HG03066 (cell line): Measurements from ENCODE around the gene SLC12A9.
"Not testable (repeated sequence)": the region's sequence is repeated elsewhere in the genome, so short reads cannot be mapped to it uniquely, and the experiment has no call there.

Experiments
- ATAC-seq: cut with Tn5 transposase; IDR thresholded peaks from one replicate; pipeline ENCODE4 v1.9.1; 2021; ENCODE audit warnings: low read depth; ENCODE audit not compliant: unreplicated experiment

The SLC12A9 gene

DNA sequence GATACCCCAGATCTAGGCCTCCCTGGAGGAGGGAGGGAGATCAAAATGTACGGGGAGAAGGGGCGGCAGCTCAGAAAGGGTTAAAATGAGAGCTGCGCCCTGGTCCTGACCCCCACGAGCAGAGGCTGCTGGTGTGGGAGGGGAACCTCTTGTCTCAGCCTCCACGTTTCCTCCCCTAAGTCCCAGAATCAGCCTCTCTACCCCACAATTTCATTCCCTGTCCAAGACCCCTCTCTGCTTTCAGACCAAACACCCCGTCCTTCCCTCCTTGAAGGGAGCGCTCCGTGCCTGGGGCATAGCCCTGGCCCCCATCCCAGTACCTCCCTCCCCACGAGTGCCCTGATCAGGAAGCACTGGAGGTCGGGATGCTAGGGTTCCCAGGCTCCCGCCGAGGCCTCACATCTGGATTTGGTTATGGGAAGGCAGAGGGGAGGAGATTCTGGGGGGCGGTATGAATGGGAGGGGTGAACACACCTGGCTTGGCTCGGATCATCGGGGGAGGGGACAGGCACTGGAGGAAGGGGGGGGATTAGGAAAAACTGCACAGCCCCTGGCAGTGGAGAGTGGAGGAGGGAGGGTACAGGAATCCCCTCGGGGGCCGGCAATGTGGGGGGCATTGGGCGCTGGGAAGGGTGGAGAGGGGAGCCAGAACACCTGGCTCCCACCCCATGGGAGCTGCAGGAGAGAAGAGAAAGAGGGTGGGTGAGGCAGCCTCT, 27.9 kb upstream of the SLC12A9 start:
- no peak for ATAC-seq

- ATAC-seq = no peak
Observed at GRCh38 chr7:100825215-100825671, 27.3 kb upstream of the SLC12A9 start.

- ATAC-seq = no peak
Observed at GRCh38 chr7:100825751-100826513, 26.6 kb upstream of the SLC12A9 start.

DNA sequence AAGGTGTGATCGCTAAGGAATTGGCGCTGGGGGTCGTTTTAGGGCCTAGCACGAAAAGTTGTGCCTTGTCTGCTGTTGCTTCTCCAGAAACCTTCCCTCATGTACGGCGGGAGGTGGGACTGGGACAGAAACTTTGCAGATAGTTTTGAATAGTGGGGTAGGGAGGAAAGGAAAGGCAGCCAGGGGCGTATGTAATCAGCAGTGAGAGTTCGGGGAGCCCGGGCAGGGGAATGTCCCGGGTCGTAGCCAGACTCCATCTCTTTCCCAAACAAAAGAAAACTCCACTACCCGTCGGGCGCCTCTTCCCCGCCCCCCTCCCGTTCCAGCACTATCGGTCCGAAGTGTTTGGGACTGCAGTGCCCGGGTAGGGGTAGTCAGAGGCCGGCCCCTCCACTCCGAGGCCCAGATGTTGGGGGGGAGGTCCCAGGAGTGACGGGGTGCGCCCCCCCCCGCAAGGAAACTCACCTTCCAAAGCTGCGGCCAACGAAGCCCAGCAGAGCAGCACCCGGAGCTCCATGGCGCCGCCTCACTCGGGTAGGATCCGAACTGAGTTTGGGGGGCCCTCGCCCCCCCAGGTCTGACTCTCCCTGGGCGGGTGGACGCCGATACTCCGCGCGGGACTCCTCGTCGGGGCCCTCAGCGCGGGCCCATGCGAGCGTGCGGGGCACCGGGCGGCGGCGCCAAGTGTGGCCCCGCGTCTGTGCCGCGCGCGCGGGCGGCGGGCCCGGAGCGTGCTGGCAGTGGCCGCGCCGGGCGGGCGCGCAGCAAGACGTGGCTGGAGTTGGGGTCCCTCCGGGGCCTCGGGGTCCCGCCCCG, 25.8 kb upstream of the SLC12A9 start:
- ATAC-seq = no peak

- ATAC-seq = no peak
Observed at GRCh38 chr7:100827330-100828226, 24.9 kb upstream of the SLC12A9 start, which contains the start of gene EPHB4. Gene EPHB4, minus strand, starts transcription at chr7:100827523. Its CDS starts 493 bp downstream, at chr7:100827030.

DNA sequence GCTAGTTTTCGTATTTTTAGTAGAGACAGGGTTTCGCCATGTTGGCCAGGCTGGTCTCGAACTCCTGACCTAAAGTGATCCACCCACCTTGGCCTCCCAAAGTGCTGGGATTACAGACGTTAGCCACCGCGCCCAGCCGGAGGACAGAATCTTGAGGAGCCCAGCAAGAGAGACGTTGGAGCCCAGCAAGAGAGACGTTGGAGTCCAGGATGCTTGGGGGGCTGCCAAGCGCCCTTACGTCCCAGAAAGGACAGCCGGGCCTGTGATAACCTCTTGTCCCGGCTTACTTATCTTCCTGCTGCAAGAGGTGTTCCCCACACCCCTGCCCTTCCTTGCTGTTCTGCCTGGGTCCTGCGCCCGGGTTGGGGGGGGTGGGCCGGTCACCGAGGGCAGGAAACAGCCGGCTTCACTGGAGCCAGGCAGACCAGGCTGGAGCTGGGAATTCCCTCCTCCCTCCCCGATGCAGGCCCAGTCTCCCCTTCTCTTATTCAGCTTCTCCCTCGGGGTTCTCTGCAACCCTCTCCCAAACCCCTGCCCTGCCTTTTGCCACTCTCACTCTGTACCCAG, 23.3 kb upstream of the SLC12A9 start:
- no peak for ATAC-seq

- no peak for ATAC-seq
Observed at GRCh38 chr7:100830396-100830795, 22.1 kb upstream of the SLC12A9 start.

- no peak for ATAC-seq
Observed at GRCh38 chr7:100832281-100832633, 20.3 kb upstream of the SLC12A9 start.

DNA sequence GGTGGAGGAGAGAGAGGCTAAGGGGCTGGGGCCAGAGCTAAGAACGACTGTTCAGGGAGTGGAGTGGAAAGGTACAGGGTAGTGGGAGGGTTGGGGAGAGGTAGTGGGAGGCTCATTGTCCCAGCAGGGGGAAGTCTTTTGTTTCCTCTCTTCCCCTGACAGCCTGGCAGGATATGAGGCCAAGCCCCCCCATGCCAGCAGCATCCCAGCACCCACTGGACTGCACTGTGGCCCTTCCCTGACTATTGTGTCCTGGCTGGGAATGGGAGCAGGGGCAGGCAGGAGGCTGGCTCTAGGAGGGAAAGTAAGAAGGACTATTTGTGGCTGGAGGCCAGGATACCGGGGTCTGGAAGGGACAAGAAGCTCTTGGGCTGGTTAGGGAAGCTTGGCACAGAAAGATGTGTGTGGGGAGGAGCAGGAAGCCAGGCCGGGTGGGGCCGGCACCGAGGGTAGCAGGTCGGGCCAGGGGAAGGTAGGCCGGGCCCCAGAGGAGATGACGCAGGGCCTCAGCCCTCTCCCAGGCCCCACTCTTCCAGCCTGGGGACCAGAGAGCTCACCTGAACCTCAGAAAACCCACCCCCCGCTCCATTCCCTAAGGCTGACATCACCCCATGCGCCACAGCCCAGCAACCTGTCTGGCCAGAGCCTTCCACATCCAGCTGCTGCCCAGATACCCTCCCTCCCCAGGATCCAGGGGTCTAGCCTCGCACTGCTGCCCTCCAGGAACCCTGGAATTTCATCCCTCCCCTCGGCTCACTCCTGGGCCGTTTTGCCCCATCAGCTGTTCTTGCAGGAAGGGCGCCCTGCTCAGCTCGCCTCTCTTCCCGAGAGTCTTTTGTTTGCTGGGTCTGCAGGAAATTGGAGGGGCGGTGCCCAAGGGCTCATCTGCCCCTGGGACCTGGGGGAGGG, 16.4 kb upstream of the SLC12A9 start:
- ATAC-seq = no peak

DNA sequence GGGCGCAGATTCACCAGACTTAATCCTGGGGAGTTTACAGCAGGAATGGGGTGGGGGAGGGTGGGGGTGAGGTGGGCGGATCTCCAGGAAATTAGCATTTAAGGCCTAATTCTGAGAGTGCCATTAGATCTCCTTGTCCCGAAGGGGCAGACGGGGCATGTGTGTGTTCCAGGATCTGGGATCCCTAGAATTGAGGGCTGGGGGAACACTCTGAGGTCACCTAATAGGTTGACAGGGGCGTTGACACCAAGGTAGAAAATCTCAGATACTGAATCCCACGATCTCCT, 15.8 kb upstream of the SLC12A9 start:
- no peak for ATAC-seq

GRCh38 chr7:100837099-100837836, 15.2 kb upstream of the SLC12A9 start:
- no peak for ATAC-seq

- no peak for ATAC-seq
Observed at GRCh38 chr7:100839361-100839760, 13.2 kb upstream of the SLC12A9 start.

GRCh38 chr7:100840470-100841100, 11.9 kb upstream of the SLC12A9 start:
- ATAC-seq = no peak

GRCh38 chr7:100847360-100847759, 5.2 kb upstream of the SLC12A9 start:
- no peak for ATAC-seq

- no peak for ATAC-seq
Observed at GRCh38 chr7:100854146-100854895, 1.8 kb downstream of the SLC12A9 start.

DNA sequence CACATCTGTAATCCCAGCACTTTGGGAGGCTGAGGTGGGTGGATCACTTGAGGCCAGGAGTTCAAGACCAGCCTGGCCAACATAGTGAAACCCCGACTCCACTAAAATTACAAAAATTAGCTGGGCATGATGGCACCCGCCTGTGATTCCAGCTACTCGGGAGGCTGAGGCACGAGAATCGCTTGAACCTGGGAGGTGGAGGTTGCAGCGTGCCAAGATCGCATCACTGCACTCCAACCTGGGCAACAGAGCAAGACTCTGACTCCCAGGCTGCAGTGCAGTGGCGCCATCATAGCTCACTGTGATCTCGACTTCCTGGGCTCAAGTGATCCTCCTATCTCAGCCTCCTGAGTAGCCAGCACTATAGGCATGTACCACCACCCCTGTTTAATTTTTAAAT, 2.4 kb downstream of the SLC12A9 start:
- not testable (repeated sequence) for ATAC-seq

- no peak for ATAC-seq
Observed at GRCh38 chr7:100855515-100855914, 3.0 kb downstream of the SLC12A9 start.
